Stimulated activated CD4-positive, alpha-beta T cell treated with anti-CD3 and anti-CD28 coated beads, Interleukin-15, amount 100 ng/mL, for 24 hours (primary cell): ENCODE results near the gene LGI1.

ENCODE experiments used
- DNase-seq: peaks from one replicate; pipeline ENCODE4 v3.0.0-alpha.2; 2020

The LGI1 gene

GRCh38 chr10:93755443-93756116, 2.2 kb upstream of the LGI1 start:
- no peak for DNase-seq

GRCh38 chr10:93756118-93756517, 1.6 kb upstream of the LGI1 start:
- no peak for DNase-seq

GRCh38 chr10:93757136-93757535, 600 bp upstream of the LGI1 start:
- no peak for DNase-seq

GRCh38 chr10:93758508-93758885, 761 bp downstream of the LGI1 start:
- no peak for DNase-seq

GRCh38 chr10:93758891-93759410, 1.2 kb downstream of the LGI1 start:
- no peak for DNase-seq

GRCh38 chr10:93760490-93760889, 2.8 kb downstream of the LGI1 start:
- no peak for DNase-seq

- DNase-seq: no peak
Observed at GRCh38 chr10:93762979-93763391, 5.2 kb downstream of the LGI1 start.

- no peak for DNase-seq
Observed at GRCh38 chr10:93766918-93767317, 9.2 kb downstream of the LGI1 start.

GRCh38 chr10:93767724-93768399, 10.1 kb downstream of the LGI1 start:
- DNase-seq: no peak

GRCh38 chr10:93768892-93769291, 11.2 kb downstream of the LGI1 start:
- DNase-seq: no peak

GRCh38 chr10:93771354-93771753, 13.6 kb downstream of the LGI1 start:
- no peak for DNase-seq

- no peak for DNase-seq
Observed at GRCh38 chr10:93773120-93773519, 15.4 kb downstream of the LGI1 start.

- no peak for DNase-seq
Observed at GRCh38 chr10:93773705-93774104, 16.0 kb downstream of the LGI1 start.

GRCh38 chr10:93775356-93775755, 17.6 kb downstream of the LGI1 start:
- DNase-seq: no peak

- DNase-seq: no peak
Observed at GRCh38 chr10:93777092-93777491, 19.4 kb downstream of the LGI1 start.

- no peak for DNase-seq
Observed at GRCh38 chr10:93784059-93784458, 26.3 kb downstream of the LGI1 start.

GRCh38 chr10:93788413-93789208, 30.9 kb downstream of the LGI1 start:
- DNase-seq: no peak

GRCh38 chr10:93790439-93790838, 32.7 kb downstream of the LGI1 start:
- no peak for DNase-seq

GRCh38 chr10:93796167-93796566, 38.4 kb downstream of the LGI1 start:
- no peak for DNase-seq

- no peak for DNase-seq
Observed at GRCh38 chr10:93797825-93798224, 40.1 kb downstream of the LGI1 start.

GRCh38 chr10:93799155-93799708, 41.5 kb downstream of the LGI1 start:
- no peak for DNase-seq

- no peak for DNase-seq
Observed at GRCh38 chr10:93804200-93804599, 46.5 kb downstream of the LGI1 start.

- no peak for DNase-seq
Observed at GRCh38 chr10:93806903-93807302, 49.2 kb downstream of the LGI1 start.
